ENCODE measurements around the gene RNU5B-1.

GRCh38 chr15:65305776-65306175 is 1.3 kb downstream of the RNU5B-1 start:
- TF ChIP-seq, protein P1, sequence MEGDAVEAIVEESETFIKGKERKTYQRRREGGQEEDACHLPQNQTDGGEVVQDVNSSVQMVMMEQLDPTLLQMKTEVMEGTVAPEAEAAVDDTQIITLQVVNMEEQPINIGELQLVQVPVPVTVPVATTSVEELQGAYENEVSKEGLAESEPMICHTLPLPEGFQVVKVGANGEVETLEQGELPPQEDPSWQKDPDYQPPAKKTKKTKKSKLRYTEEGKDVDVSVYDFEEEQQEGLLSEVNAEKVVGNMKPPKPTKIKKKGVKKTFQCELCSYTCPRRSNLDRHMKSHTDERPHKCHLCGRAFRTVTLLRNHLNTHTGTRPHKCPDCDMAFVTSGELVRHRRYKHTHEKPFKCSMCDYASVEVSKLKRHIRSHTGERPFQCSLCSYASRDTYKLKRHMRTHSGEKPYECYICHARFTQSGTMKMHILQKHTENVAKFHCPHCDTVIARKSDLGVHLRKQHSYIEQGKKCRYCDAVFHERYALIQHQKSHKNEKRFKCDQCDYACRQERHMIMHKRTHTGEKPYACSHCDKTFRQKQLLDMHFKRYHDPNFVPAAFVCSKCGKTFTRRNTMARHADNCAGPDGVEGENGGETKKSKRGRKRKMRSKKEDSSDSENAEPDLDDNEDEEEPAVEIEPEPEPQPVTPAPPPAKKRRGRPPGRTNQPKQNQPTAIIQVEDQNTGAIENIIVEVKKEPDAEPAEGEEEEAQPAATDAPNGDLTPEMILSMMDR (IDR thresholded peaks at IDR 0.05; ENCODE audit: poor library complexity, severe bottlenecking): no peak
- no peak for TF ChIP-seq RAD21 (conservative IDR thresholded peaks at IDR 0.05)
